GM19455 (cell line): ENCODE data around the gene RAP1GAP.
"Not testable (repeated sequence)": the region's sequence is repeated elsewhere in the genome, so short reads cannot be mapped to it uniquely, and the experiment has no call there.

ENCODE experiments used
- ATAC-seq: cut with Tn5 transposase; IDR thresholded peaks from one replicate; pipeline ENCODE4 v1.9.1; 2021; ENCODE audit not compliant: unreplicated experiment

The RAP1GAP gene

GRCh38 chr1:21573971-21574465, 95.1 kb downstream of the RAP1GAP start:
- no peak for ATAC-seq

DNA sequence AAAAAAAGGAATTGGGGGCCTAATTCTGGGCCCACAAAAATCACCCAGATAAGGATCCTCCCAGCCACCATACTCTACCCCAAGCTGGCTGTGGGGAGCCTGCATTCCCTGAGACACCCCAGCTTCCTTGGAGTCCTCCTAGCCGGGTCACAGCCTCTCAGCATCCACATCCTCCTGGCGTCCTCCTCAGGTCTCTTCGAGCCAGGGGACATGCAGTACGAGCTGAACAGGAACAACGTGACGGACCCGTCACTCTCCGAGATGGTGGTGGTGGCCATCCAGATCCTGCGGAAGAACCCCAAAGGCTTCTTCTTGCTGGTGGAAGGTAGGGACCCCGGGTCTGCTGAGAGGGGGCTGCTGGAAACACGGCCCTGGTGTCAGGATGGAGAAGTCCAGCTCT, 95.7 kb downstream of the RAP1GAP start:
- ATAC-seq = no peak

GRCh38 chr1:21572735-21573277, 96.4 kb downstream of the RAP1GAP start:
- ATAC-seq = no peak

- no peak for ATAC-seq
Measured at GRCh38 chr1:21572221-21572620, 96.9 kb downstream of the RAP1GAP start.

DNA sequence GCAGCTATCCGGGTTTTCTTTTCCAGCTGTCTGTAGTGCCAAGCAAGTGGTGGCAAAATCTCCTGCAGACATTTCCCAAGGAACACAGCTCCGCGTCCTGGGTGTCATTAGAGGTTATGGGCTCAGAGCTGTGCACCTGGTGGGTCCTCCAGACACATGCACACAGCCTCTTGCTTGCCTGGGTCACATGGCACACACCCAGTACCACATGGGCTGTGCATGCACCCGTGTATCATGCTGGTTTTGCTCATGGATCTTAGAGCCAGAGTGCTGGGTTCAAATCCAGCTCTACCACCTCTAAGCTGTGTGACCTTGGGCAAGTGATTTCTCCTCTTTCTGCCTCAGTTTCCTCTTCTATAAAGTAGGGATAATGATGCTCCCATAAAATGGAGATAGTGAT, 98.3 kb downstream of the RAP1GAP start:
- no peak for ATAC-seq

DNA sequence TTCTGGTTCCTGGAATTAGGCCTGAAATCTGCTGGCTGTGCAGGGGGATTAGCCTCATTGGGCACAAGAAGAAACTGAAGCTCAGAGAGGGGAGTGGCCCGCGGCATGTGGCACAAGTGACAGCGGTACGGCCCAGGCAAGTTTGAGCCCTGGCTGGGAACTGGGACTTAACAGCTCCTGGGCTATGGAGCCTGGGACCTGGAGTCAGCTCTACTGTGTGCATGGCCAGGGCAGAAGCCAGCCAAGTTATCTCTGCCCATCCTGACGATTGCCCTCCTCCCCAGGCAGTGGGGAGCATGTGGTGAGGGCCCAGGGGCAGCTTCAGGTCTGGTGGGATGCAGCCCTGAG, 98.7 kb downstream of the RAP1GAP start:
- no peak for ATAC-seq

DNA sequence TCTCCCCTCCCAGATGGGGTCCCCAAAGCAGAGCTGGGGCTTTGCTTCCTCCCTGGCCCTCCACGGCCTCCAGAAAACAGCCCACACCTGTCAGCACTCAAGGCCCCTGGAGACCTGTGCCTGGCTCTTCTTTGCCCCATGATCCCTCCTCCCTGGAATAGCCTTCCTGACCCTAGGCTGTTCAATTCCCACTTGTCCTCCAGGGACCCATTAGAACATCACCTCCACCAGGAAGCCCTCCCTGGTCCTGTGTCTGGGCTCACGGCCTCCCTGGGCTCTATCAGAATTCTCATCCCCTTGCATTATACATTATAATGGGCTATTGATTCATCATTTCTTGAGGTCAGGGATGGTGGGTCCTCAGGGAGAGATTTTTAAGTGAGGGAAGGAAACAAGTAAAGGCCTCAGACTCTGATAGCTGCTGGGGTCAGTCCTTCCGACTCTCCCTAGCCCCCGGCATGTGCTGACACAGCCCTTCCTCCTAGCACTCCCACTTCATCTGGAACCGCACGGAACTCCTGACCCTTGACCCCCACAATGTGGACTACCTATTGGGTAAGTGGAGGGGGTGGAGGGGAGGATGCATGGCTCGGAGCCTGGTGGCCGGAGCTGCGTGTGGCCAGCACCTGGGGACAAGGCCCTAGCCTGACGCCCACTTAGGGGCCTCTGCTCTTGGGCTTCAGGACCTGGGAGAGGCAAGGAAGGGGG, 99.2 kb downstream of the RAP1GAP start:
- ATAC-seq = no peak

DNA sequence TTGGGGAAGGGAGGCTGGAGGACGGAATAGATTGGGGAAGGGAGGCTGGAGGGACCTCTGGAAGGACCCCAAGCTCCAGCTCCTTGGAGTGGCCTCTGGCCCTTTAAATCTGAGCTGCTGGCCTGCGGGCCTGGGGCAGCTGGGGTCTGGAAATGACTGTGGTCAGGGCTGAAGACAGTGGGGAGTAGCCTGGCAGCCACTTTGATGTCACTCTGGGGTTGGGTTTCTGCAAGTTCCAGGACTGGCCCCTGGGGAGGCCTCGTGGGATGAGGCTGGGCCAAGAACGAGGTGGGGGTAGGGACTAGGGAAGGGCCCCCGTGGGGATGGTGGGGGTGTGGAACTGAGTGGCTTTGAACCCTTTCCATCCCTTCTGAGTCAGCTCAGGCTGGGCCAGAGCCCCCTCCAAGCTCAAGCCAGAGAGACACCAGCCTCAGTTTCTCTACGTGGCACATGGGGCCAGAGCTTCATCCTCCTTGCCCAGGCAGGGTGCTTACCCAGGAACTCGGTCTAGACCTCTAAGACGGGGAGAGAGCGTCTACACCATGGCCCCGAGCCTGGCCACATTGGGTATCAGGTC, 100.3 kb downstream of the RAP1GAP start:
- ATAC-seq = no peak

DNA sequence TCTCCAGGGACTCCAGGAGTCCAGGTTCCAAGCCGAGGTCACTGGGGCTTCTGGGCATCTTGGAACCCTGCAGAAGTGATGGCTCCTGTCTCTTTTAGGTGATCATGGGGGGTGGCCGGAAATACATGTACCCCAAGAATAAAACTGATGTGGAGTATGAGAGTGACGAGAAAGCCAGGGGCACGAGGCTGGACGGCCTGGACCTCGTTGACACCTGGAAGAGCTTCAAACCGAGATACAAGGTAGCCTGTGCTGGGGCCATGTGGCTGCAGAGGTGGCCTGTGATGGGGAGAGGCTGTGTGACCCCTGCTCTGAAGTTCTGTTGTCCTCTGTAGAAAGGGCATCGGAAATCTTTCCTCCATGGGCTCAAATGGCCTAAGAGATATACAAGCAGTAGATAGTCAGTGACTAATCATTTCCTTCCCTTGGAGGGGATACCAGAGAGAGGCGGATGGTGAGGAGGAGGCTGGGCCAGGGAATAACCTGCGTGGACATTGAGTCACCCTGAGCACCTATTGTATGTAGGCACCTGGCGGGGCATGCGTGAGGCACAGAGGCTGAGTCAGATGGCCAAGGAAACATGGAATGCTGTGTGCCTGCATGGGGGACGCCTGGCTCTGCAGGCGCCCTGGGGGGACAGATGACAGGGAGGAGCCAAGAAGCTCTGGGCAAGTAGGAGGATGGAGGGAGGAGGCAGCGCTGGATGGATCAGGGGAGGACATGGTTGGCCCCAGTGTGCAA, 101.0 kb downstream of the RAP1GAP start:
- ATAC-seq = no peak

- ATAC-seq = no peak
Measured at GRCh38 chr1:21567241-21568005, 101.7 kb downstream of the RAP1GAP start.

DNA sequence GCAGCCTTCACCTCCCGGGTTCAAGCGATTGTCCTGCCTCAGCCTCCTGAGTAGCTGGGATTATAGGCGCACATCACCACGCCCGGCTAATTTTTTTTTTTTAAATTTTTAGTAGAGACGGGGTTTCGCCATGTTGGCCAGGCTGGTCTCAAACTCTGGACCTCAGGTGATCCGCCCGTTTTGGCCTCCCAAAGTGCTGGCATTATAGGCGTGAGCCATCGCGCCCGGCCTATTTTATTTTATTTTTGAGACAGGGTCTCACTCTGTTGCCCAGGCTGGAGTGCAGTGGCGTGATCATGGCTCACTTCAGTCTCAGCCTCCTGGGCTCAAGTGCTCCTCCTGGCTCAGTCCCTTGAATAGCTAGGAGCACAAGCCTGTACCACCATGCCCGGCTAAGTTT, 102.8 kb downstream of the RAP1GAP start:
- not testable (repeated sequence) for ATAC-seq

DNA sequence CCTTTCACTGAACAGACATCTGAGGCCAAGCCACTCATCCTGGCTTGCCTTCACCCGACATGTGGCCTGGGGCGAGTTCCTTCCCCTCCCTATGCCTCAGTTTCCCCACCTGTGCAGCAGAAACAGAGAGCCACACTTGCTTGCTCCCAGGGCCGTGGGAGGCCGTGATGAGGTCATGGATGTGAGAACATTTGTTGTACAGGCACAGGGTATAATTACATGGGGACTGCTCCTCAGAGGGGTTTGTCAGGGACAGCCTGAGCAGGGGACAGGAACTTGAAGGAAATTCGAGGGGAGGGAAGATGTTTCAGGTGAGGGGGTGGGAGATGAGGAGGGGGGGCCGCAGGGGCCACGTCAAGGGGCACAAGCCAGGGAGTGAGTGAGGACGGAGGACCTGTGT, 103.9 kb downstream of the RAP1GAP start:
- no peak for ATAC-seq

DNA sequence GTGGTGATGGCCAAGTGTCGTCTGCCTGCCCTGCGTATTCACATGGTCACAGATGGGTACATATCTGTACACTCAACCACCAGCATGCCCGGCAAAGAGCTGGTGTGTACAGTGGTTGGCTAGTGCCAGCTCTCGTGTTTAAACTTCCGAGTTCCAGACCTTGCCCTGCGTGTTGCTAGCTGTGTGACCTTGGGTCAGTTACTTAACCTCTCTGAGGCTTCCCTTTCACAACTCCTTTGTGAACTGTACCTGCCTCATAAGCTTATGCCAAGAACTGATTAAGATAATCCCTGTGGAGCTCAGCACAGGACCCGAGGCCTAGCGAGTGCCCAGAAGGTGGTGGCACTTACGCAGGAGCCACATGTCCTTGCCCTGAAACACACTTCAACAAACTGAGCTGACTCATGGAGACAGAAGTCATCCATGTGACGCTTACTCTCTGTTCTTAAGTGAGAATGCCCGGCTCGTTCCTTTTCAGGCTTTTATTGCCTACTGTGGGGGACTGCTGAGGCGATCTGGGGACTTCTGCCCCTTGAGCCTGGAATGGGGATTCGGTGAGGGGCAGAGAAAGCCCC, 104.5 kb downstream of the RAP1GAP start:
- no peak for ATAC-seq

- no peak for ATAC-seq
Measured at GRCh38 chr1:21563971-21564370, 105.2 kb downstream of the RAP1GAP start.

GRCh38 chr1:21562896-21563295, 106.3 kb downstream of the RAP1GAP start:
- no peak for ATAC-seq

GRCh38 chr1:21560916-21561638, 108.1 kb downstream of the RAP1GAP start:
- ATAC-seq = no peak

- ATAC-seq = no peak
Measured at GRCh38 chr1:21559788-21560567, 109.2 kb downstream of the RAP1GAP start.

- ATAC-seq = no peak
Measured at GRCh38 chr1:21553116-21553926, 115.8 kb downstream of the RAP1GAP start.

DNA sequence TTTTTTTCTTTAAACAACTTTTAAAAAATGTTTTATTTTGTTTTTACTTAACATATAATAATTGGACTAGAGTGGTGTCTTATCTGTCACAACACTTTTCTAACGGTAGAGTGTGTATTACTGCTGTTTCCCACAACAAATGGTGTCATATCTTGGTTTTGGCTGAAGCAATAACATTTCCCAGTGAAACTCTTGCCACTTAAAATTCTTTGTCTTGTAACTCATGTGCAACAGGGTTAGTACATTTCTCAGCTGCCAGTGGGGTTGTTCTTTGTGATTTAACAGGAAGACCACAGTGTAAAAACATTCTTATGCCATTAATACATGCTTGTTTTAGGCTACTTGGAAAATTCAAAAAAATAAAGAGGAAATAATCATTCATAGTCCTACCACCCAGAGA, 116.4 kb downstream of the RAP1GAP start:
- ATAC-seq = no peak
